NT2/D1 (cell line): ENCODE results near the gene FBLN2.

Experiments used
- SUZ12 ChIP-seq: IDR thresholded peaks from 2 replicates; pipeline ENCODE4 v1.6.1; 2011; ENCODE audit not compliant: insufficient read length, insufficient read depth; ENCODE audit errors: extremely low read depth
- YY1 ChIP-seq: IDR thresholded peaks from 2 replicates; pipeline ENCODE4 v1.6.1; 2011; ENCODE audit not compliant: insufficient read length, insufficient read depth
- ZNF274 ChIP-seq: IDR thresholded peaks from 2 replicates; pipeline ENCODE4 v1.6.1; 2011; ENCODE audit warnings: mild to moderate bottlenecking, low read depth, low read length

DNA sequence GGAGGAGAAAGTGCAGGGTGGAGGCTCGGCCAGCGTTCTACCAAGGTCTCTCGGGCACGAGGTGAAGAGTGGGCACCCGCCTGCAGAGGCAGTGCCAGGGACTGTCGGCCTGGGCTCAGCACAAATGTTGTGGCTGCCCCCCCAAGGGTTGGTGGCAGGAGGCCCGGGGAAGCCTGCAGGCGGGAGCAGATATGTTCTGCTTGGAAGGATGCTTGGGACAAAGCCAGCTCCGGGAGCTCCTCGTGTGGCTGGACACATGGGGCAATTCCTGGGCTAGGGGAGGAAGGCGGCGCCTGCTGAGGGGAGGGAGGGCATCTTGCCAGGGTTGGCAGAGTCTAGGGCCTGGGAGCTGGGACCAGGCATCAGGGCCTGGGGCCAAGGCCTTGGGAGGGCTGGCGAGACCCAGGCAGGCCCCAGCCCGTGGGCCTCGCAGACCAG is 30.4 kb upstream of the FBLN2 start:
- TF ChIP-seq YY1: no peak
- TF ChIP-seq SUZ12: no peak
- TF ChIP-seq ZNF274: no peak
